Amniotic stem cell (primary cell): ENCODE results near the gene CFL1.

Experiments
- DNase-seq: peaks from one replicate; lab custom pipeline; 2025; lab: John Stamatoyannopoulos, UW

CFL1 gene

DNA sequence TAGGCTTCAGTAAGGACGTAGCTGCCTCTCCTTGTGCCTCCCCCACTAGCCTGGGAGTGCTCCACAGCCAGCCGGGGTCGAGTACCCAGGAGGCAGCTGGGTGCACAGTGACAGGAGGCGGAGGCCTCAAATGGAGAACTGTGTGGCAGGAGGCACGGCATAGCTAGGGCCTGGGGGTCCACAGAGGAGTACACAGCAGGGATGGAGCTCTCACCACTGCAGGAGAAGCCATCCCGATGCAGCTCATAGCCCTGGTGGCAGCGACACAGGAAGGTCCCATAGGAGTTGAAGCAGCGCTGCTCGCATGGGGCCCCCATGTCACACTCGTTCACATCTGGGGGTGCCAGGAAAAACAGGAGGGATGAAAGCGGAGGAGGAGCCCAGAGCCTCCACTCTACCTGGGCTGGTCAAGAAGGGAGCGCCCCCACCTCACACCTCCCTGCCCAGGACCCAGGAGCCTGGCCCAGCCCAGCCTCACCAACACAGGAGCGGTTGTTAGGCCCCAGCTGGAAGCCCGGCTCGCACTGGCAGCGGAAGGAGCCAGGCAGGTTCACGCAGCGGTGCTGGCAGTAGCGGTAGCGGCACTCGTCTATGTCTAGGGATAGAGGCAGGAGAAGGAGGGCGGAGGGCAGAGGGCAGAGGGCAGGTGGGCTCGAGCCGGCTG, 11.8 kb upstream of the CFL1 start:
- DNase-seq = no peak

DNA sequence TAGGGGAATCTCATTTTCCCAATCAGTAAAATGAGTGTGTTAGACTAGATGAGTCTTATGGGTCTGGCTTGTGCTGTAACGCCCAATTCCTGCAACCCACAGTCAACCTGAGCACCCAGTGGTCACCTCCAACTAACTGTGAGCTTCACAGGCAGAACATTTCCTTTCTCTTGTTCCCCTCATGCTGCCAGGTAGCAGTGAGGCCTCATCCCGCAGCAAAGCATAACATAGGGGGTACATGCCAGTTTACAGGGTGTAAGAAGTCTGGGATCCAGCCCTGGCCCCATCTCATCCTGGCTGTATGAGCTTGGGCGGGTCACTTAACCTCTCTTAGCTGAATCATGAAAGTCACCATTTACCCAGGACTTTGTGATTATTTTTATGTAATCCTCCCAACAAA, 10.9 kb upstream of the CFL1 start:
- DNase-seq = no peak

DNA sequence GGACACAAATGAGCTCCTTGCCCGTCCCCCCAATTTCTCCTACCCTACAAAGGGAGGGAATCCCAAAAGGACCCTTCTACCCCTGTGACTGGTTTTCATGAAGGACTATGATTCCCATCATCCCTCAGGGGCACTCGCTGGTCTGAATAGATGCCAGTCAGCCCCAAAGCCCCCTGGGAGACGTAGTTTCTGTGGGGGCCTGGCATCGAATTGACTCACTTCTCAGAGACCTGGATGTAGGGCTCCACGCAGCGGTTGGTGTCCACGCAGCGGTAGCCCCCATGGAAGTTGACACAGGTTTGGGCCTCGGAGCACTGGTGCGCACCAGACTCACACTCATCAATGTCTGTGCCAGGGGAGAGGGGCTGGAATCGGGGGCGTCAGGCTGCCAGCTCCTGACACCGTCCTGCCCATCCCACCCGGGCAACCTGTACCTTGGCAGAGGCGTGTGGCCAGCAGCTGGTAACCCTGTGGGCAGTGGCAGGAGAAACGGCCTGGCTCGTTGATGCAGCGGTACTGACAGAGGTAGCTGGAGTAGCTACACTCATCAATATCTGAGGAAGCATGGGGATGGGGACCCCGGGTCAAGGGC, 10.2 kb upstream of the CFL1 start:
- no peak for DNase-seq

DNA sequence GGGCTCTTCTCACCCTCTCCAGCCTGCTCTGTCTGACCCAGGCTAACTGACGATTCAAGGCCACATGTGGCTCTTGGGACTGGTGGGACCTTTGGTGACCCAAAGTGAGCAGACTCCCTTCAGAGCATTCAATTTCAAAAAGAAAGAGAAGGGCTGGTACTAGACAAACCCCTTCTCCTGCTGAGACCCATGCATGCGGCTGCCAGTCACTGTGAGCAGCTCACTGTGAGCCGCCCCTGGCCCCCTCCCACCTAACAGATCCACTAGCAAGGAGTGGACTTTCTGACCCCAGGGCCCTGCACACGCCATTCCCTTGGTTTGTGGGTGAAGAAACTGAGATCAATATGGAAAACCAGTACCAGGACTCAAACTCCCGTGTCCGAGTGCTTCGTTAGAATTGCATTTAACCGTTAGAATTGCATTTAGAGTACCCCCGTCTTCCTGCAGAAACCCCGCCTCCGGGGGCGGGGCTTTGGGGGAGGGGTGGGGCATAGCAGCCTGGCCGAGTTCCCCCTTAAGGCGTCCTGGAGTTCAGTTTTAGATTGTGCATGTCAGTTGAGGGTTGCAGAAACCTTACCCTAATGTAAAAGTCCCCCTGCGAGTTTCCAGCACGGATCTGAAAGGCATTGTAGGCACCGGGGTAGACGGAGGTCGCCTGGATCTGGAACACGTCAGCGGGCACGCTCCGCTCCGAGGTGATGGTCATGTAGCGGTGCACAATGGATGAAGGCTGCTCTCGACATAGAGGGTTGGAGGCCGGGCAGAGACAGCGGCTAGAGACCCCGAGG, 9.5 kb upstream of the CFL1 start:
- no peak for DNase-seq

DNA sequence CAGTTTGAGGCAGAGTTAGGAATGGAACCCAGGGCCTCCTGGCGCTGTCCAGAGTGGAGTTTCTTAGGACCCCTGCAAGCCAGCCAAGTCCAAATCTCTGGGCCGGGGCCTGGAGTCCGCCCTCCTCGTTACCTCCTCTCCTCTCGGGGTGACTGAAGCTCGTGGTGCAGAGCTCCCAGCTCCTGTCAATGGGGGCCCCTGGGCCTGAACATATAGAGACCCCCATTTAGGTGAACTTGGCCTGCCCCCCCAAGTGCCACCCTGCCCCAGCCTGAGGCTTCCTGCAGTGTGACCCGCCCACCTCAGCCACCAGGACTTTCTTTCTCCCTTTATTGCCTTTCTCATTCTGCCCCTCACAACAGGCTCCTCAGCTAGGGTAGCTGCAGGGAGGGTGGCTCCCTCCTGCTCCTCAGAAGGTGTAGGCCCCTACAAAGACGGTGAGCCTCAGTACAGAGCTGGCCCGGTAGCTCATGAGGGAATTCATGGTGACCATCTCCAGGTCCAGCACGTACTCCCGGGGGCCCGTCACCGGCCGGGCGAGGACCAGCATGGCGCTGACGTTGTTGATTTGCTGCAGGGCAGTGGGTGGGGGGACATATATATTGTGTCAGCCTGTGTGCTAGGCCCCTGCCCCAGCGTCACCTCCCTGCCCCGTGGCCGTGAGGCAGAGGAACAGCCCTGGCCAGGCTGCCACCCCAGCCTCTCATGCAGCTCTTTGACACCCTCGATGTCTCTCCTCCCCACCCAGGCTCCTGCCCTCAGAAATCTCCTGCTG, 8.7 kb upstream of the CFL1 start:
- no peak for DNase-seq

DNA sequence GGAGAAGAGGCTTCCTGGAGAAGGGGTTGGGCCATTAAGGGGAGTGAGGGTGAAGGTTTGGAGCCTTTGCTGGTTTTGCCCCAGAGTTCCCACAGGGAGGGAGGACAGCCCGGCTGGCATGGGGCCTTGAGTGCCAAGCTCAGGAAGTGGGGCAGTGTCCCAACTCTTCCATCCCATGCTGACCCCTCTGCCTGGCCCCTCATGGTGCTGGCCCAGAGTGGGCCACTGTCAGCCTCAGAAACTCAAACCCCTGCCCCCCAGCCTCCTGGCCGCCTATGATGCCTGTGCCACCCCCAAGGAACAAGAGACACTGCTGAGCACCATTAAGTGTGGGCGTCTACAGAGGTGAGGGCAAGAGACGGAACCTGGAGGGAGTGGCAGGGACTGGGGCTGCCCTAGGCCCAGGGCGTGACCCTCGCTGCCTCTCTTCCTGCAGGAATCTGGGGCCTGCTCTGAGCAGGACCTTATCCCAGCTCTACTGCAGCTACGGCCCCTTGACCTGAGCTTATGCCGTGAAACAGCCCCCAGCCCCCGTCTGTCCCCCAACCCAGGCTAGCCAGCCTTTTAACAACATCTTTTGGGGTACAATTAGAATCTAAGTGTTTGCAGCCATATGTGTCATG, 7.7 kb upstream of the CFL1 start:
- DNase-seq = no peak

DNA sequence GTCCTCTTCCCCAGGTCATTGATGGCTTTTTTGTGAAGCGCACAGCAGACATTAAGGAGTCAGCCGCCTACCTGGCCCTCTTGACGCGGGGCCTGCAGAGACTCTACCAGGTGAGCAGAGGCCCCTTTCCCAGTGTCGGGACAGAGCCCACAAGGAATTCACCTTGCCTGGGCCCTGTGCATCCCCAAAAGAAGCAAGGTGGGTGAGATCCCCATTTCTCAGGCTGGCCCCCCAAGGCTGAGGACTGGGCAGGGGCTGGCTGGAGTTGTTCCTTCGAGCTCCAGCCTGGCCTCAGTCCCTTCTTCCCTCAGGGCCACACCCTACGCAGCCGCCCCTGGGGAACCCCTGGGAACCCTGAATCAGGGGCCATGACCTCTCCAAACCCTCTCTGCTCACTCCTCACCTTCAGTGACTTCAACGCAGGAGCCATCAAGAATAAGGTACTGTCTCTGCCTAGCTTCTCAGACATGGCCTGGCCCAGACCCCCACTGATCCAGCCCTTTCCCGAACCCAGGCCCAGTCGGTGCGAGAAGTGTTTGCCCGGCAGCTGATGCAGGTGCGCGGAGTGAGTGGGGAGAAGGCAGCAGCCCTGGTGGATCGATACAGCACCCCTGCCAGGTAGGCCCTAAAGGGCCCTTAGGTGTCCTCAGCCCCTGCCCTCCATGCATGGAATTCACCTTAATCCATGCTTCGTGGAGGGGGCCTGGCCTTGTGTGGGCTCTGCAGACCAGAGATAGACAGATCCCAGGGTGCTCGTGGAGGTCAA, 6.9 kb upstream of the CFL1 start:
- DNase-seq = no peak

DNA sequence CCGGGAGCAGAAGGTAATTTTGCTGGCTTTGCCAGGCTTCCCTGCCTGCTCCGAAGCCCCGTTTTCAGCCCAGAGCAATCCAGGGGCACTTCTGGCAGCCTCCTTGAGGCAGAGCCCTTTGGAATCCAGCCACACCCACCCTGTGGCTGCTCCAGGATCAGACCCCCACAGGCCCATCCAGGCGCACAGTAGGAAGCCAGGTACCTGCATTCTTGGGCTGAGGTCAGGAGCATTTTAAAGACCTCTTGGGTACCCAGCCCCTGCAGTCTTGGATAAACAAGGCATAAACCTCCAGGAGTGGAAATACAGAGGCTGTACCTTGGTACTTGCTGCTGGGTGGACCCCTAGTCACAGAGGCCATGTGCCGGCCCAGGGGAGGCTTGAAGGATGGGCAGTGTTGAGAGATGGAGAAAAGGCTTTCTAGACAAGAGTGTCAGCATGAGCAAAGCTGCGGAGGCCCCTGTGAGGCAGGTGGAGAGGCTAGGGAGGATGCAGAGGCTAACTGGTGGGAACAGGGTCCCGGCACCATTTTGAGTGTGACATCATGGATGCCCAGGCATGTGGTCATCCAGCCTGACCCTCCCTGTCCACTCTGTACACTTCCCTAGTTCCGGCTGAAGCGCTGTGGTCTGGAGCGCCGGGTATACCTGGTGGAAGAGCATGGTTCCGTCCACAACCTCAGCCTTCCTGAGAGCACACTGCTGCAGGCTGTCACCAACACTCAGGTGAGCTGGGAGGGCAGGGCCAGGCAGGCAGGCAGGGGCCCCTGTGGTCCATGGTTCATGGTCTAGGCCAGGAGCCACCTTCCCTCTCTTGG, 6.1 kb upstream of the CFL1 start:
- DNase-seq = no peak

DNA sequence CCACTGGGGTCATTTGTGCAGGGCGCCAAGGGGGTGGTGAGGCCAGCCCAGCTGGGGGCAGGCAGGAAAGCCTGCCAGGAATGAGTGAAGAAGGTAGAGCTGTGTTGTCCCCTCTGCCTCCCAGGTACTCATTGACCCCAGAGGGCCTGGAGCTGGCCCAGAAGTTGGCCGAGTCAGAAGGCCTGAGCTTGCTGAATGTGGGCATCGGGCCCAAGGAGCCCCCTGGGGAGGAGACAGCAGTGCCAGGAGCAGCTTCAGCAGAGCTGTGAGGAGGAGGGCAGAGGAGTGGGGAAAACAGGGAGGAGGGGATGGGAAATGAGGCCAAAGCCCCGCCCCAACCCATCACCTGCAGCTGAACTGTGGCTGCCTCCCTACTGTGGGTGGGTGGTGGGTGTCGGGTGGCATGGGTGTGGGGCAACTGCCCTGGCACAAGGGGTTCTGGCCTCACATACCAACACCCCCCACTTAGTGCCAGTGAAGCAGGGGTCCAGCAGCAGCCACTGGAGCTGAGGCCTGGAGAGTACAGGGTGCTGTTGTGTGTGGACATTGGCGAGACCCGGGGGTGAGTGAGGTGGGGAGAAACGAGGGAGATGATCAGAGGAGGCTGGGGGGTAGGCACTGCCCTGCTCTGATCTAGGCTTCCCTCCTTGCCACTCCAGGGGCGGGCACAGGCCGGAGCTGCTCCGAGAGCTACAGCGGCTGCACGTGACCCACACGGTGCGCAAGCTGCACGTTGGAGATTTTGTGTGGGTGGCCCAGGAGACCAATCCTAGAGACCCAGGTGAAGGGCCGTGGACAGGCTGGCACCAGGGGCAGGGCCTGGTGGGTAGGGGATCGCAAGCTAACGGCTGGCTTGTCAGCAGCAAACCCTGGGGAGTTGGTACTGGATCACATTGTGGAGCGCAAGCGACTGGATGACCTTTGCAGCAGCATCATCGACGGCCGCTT, 5.2 kb upstream of the CFL1 start:
- DNase-seq = no peak

DNA sequence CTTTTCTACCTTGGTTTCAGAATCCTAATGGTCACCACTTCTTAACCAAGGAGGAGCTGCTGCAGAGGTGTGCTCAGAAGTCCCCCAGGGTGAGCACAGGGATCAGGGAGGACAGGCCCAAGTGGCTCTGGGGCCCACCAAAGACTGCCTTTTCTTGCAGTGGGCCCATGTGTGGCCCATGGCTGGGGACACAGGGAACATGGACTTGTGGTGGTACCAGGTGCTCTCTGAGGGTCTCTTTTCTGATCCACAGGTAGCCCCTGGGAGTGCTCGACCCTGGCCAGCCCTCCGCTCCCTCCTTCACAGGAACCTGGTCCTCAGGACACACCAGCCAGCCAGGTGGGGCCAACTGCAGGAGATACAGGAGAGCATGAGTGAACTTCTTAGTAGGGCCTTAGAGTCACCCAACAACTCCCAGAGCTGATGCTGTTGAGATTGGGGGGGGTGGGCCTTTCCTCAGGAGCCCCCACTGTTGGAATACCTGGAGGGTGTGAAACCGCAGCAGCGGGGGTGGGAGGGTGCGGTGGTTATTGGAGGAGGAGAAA, 4.3 kb upstream of the CFL1 start:
- no peak for DNase-seq

DNA sequence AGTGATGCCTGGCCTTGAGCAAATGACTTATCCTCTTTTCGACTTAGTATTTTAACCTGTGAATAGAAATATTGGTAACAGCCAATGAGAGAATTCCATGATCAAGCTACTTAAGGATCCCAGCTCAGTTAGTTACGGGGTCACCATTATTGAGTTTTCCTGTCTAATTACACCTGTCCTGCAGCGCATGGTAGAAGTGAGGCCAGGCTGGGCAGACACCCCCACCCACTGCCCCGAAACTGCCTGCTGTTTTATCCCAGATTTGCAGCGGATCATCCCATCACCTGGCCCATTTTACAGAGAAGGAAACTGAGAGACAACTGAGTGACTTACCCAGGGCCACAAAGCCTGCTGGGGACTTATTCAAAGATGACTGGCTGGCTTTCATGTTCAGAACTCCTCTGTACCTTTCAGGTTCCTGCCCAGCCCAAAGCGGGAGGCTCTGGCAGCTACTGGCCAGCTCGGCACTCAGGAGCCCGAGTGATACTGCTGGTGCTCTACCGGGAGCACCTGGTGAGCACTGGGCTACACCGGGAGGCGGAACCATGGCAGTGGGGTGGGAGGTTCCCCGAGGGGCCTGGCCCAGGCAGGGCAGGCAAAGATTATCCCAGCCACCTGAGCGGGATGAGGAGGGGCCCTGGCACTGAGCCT, 3.7 kb upstream of the CFL1 start:
- DNase-seq = no peak

DNA sequence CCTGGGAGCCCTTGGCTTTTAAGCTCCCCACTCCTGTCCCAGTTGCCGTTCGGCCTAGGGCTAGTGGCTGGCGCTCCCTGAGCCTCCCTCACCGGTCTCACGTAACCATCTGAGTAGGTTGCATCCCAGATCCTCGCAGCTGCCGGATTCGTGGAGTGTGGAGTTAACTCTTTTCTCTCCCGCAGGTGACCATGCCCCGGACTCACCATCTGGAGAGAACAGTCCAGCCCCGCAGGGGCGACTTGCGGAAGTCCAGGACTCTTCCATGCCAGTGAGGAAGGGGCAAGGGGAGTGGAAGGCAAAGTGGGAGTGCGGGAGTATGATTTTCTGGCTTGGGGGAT, 3.2 kb upstream of the CFL1 start:
- DNase-seq = no peak

DNA sequence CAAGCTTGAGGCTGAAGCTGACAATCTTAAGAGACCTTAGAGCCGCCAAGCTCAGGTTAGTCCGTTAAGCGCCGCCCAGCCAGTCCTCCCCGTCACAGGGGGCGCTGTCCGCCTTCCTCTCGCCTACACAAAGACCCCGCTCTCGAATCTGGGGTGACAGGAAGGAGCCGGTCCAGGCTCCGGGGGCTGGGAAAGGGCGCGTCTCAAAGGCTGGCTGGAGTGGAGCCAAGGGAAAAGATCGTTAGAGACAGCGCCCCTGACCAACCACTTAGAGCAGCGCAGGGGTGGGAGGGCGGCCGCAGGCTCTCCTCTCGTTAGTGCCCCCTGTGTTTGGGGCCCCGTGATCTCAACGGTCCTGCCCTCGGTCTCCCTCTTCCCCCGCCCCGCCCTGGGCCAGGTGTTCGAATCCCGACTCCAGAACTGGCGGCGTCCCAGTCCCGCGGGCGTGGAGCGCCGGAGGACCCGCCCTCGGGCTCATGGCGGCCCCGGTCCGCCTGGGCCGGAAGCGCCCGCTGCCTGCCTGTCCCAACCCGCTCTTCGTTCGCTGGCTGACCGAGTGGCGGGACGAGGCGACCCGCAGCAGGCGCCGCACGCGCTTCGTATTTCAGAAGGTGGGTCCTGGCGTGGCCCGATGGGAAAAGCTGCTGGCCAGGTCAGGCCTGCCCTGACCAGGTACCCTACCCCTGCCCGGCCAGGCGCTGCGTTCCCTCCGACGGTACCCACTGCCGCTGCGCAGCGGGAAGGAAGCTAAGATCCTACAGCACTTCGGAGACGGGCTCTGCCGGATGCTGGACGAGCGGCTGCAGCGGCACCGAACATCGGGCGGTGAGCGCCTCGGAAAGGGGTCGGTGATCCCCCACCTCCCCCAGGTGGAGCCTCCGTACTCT, 2.5 kb upstream of the CFL1 start, which contains the start of gene MUS81:
Gene MUS81 (plus strand): TSS at position 156 of the 887 bp plus-strand sequence. CDS start 321 bp downstream, at position 477.
- DNase-seq = peak; percentile 98

DNA sequence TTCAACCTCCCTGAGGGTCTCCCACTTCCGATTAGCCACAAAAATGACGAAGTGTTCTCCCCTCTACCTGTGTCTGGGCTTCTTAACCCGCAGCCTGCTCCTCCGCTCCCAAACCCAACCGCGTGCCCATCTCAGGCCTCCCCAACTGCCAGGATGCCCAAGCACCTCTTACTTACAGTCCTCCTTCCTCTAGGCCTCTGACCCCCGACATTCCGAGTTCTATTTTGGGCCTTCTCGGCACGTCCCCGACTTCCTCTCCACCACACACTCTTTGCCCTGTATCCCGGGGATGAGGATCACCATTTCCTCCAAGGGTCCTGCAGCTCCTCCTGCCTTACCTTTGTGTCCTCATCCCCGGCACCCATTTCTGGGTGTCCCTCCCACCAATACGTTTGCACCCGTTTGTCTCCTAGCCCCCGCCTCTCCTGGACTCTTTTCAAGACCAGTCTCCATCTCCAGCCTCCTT, 1.9 kb upstream of the CFL1 start:
- no peak for DNase-seq

DNA sequence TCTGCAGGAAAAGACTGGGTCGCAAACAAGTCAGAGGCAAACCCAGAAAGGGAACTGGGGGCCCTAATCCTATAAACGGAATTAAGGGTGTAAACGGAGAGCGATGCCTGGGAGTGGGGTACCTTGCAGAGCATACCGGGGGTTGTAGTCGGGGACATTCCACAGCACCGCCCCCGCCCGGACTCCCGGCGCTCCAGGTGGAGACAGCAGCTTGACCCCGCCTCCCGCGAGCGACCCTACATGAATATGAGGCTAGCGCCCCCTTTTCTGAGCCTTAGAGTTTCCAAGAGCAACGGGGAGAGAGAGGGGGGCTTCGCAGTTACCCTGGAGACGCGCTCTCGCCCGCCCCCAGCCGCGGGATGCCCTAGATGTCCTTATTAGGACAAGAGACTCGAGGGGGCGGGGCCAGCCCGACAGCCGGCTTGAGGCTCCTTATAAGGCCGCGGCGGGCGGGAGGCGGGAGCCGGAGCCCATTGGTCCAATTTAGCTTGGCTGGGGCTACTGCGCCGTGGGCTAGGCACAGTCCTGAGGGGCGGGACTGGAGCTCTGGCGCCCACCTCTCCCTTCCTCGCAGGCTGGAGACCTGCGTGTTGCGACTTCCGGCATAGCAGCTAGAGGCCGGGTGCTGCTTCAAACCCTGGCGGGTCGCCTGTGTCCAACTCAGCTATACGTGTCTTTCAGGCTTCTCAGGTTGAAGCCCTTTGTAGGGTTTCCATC, 1.3 kb upstream of the CFL1 start:
- DNase-seq = peak; percentile 95

DNA sequence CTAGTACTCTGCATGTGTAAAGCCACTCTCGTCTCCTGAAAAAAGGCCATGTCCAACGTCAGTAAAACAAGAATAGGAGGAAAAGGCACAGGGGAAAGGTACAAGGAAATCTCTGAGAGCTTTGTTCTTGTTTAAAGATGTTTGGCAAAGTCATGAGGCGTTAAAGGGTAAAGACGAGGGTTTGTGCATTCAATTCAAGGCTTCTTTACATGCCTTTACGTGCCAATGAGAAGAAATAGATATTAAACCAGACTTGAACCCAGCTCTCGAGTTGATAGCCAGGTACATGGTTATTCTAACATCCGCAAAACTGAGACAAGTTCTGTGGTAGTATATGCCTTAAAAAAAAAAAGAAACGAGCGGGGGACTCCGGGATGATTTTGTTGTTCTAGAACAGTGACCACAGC, 704 bp upstream of the CFL1 start:
- no peak for DNase-seq

DNA sequence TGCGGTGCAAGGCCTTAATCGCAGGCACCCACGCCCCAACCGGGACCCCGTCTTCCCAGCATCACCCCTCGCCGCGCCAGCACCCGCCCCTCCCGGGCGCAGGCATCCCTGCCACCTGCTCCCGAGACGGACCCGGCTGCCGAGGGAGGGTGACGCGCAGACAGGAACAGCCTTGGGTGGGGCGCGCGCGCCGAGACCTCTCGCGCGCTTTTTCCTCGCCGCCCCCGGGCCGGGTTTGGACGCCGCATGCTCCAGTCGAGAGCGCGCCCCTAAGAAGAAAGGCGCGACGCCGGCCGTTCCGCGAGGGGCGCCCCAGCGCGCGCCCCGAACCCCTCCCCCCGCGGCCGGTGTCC, 504 bp downstream of the CFL1 start:
- DNase-seq = no peak
